ENCODE data around the gene TGFBI. TPM values are rescaled to one million over a fixed set of nuclear protein-coding genes. Genes with fewer than 3 reads are reported as not detected.

The TGFBI gene
- total RNA-seq, 1 donor from 2014 or later: 43.2 TPM

GRCh38 chr5:135997673-135998335 is 31.0 kb upstream of the TGFBI start:
- DNase-seq (ENCODE audit: extremely low spot score in 2 of 2): no peak
- intact Hi-C loops (cut with DNase I): no loop called here
- no peaks in the 10 kb centered on the region for H3K27me3 ChIP-seq
- peaks cover 21% of the 10 kb centered on the region for H3K4me1 ChIP-seq
- TF ChIP-seq POLR2AphosphoS5 (IDR thresholded peaks at IDR 0.05; ENCODE audit: insufficient read depth in 1 of 2, low read depth in 1 of 2) (no peak), POLR2A (IDR thresholded peaks at IDR 0.05) (no peak), CTCF (IDR thresholded peaks at IDR 0.05) (no peak)
- H3K4me3 ChIP-seq: no peak overlapping the region
- H3K36me3 ChIP-seq: no peaks in the 10 kb centered on the region
- H3K27ac ChIP-seq: no peak overlapping the region
- H3K9me3 ChIP-seq: no peaks in the 10 kb centered on the region

DNA sequence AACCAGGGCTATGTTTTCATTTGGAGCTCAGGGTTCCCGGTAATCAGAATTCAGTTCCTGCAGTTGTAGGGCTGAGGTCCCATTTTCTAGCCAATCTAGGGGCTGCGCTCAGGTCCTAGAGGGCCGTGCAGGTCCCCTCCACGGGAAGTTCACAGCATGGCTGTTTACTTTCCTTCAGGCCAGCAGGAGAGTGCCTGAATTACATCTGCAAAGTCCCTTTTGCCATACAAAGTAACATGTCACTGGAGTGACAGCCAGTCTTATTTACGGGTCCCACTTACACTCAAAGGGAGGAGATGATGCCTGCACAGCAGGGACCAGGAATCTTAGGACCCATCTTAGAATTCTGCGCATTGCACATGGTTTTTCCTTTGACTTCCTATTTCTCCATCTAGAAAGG is 29.9 kb upstream of the TGFBI start:
- no peaks in the 10 kb centered on the region for H3K9me3 ChIP-seq
- no peaks in the 10 kb centered on the region for H3K36me3 ChIP-seq
- no peak overlapping the region for H3K27ac ChIP-seq
- intact Hi-C loops (cut with DNase I): no loop called here
- DNase-seq (ENCODE audit: extremely low spot score in 2 of 2): no peak
- no peak for TF ChIP-seq POLR2A (IDR thresholded peaks at IDR 0.05)
- no peak for TF ChIP-seq POLR2AphosphoS5 (IDR thresholded peaks at IDR 0.05; ENCODE audit: insufficient read depth in 1 of 2, low read depth in 1 of 2)
- no peak for TF ChIP-seq CTCF (IDR thresholded peaks at IDR 0.05)
- H3K4me1 ChIP-seq: peaks cover 10% of the 10 kb centered on the region
- H3K27me3 ChIP-seq: no peaks in the 10 kb centered on the region
- H3K4me3 ChIP-seq: no peak overlapping the region

DNA sequence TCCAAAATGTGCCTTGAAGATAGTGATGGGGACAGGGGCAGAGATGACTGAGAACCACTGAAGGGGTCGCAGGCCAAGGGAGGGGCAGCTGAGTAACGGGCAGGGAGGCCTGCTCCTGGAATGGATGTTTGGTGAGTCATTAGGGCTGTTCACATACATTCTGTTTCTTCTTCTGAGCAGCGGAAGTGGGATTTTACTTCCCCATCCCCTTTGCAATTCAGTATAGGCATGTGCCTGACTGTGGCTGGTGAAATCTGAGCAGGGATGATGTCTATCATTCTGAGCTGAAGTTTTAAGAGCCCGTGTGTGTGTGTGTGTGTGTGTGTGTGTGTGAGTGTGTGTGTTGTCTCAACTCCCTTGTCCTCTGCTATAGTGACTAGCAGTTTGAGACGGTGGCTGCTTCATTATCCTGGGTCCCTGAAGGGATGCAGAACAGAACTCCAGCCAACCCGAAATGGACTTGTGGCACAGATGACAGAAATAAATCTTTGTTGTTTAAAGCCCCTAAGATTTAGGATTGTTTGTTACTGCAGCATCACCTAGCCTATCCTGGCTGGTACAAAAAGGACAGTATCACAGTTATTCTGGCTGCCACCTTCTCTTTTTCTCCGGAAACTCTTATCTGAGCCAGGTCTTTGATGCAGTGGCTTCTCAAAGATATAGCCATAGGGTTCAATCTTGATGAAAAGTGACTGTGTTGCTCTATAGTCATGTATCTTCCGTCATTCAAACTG is 29.2 kb upstream of the TGFBI start:
- no peak overlapping the region for H3K27ac ChIP-seq
- DNase-seq (ENCODE audit: extremely low spot score in 2 of 2): no peak

DNA sequence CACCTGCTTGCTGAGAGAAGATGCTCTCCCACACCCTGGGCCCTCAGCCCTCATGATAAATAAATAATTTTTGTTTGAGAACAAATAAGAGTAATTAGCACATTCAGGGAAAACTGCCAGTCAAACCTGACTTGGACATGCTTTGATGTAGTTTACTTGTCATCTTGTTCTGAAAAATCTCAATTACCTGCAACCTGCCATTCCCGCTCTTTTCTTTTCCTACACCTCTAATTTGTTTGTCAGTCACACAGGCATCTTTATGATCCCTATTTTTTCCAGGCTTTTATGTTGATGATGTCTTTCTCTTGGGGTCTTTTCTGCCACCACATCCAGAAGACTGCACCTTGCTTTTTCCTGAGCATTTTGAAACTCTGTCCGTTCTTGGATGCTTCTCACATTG is 28.6 kb upstream of the TGFBI start:
- Histone ChIP-seq H3K27ac (no peak overlapping the region), H3K4me3 (no peak overlapping the region), H3K36me3 (no peaks in the 10 kb centered on the region), H3K4me1 (no peaks in the 10 kb centered on the region), H3K27me3 (no peaks in the 10 kb centered on the region), H3K9me3 (no peaks in the 10 kb centered on the region)
- no peak for TF ChIP-seq POLR2AphosphoS5 (IDR thresholded peaks at IDR 0.05; ENCODE audit: insufficient read depth in 1 of 2, low read depth in 1 of 2)
- no peak for TF ChIP-seq POLR2A (IDR thresholded peaks at IDR 0.05)
- TF ChIP-seq CTCF (IDR thresholded peaks at IDR 0.05): no peak
- intact Hi-C loops (cut with DNase I): no loop called here
- DNase-seq (ENCODE audit: extremely low spot score in 2 of 2): no peak

More for the DNA sequence above, 29.2 kb upstream of the TGFBI start:
- Histone ChIP-seq H3K4me1 (peaks cover 3% of the 10 kb centered on the region), H3K9me3 (no peaks in the 10 kb centered on the region), H3K36me3 (no peaks in the 10 kb centered on the region), H3K27me3 (no peaks in the 10 kb centered on the region), H3K4me3 (no peak overlapping the region)
- intact Hi-C loops (cut with DNase I): no loop called here
- no peak for TF ChIP-seq POLR2A (IDR thresholded peaks at IDR 0.05)
- no peak for TF ChIP-seq CTCF (IDR thresholded peaks at IDR 0.05)
- no peak for TF ChIP-seq POLR2AphosphoS5 (IDR thresholded peaks at IDR 0.05; ENCODE audit: insufficient read depth in 1 of 2, low read depth in 1 of 2)

- Histone ChIP-seq H3K9me3 (no peaks in the 10 kb centered on the region), H3K27me3 (no peaks in the 10 kb centered on the region), H3K27ac (no peak overlapping the region), H3K4me1 (no peaks in the 10 kb centered on the region), H3K4me3 (no peak overlapping the region), H3K36me3 (no peaks in the 10 kb centered on the region)
- TF ChIP-seq POLR2AphosphoS5 (IDR thresholded peaks at IDR 0.05; ENCODE audit: insufficient read depth in 1 of 2, low read depth in 1 of 2) (no peak), CTCF (IDR thresholded peaks at IDR 0.05) (no peak), POLR2A (IDR thresholded peaks at IDR 0.05) (no peak)
- no peak for DNase-seq (ENCODE audit: extremely low spot score in 2 of 2)
- intact Hi-C loops (cut with DNase I): no loop called here
Measured at GRCh38 chr5:136000932-136001331, 27.9 kb upstream of the TGFBI start.
